NCI-H2107 treated with DMSO at 0.1 percent for 48 hours (cell line): ENCODE results near the gene SMIM1.

Experiments
- DNase-seq: peaks from one replicate; lab custom pipeline; 2025; ENCODE audit not compliant: unreplicated experiment; lab: John Stamatoyannopoulos, UW

SMIM1 gene

DNA sequence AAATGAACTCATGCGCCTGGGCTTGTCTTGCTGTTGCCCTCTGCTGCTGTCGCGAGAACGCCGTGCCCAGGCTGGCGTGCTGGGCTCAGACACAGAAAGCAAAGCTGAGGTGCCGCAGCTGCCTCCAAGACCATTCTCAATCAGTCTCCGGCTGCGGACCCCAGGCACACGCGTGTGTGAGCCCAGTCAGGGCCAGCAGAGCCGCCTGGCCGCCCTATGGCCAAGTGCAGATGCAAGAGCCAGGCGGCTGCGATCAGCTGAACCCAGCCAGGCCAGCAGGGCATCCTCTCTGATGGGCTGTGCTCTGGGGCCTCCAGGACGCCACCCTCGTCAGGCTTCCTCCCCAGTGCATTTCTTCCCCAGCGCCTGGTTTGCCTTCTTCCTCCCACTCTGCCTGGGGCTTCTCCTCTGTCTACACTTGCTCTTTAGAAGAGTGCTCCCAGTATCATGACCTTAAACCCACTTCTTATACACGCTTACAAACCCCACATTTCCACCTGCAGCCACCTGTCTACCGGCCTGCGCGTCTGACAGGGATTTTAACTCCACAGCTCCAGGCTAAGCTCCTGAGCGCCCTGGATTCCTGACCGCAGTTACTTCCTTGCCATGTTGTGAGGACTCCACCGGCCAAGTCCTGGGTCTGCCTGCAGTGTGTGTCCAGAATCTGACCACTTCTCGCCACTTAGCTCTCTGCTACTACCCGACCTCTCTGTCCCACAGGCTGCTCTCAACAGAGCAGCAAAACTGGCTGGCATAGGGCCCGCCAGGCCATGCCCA is 45.5 kb downstream of the SMIM1 start:
- no peak for DNase-seq

DNA sequence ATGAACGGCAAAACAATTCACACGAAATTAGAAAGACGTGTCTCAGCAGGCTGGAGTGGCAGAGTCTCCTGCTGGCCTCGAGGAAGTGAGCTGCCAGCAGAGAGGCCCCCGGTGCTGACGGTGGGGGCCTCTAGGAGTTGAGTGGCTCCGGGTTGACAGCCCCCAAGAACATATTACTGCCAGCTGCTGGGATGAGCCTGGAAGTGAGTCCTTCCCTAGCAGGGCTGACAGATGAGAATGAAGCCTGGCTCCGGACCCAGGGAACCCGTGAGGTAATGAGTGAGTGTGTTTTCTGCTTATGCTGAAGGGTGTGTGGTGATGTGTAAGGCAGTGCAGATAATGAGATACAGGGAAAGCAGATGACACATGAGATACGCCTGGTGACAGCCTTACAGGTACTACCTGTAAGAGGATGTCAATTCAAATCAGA is 47.2 kb downstream of the SMIM1 start:
- DNase-seq, result no peak

DNA sequence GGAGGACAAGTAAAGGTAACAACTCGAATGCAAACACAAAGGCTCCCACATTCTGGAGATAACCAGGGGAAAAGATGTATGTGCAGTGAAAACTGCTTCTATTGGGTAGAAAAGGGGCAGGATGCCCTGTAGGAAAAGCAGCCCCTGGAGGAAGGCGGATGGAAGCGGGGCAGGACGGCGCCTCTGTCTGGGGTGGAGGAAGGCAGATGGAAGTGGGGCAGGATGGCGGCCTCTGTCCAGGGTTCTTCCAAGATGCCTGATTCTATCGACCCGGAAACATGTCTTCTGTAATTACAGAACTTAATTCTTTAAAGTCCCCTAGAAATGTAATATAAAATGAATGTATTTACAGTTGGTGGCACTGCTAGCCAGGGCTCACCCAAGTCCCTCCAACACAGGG is 47.8 kb downstream of the SMIM1 start:
- DNase-seq, result no peak

DNA sequence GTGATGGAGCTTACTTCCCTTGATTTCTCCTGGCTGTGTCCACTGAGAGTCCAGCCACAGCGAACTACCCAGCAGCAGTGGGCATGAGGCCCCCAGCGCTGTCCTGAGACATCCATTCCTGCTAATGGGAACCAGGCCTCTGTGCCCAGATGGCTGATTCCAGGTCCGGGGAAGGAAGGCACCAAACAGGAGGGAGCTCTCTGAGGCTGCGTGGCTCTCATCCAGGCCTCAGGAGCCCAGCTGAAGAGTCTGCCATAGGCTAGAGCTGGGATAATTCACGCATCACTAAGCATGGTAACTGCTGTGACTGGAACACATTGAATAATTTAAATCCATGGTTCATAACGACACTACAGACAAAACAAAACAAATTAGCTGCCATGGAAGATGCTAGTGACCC is 48.5 kb downstream of the SMIM1 start:
- DNase-seq, result peak; percentile 1

DNA sequence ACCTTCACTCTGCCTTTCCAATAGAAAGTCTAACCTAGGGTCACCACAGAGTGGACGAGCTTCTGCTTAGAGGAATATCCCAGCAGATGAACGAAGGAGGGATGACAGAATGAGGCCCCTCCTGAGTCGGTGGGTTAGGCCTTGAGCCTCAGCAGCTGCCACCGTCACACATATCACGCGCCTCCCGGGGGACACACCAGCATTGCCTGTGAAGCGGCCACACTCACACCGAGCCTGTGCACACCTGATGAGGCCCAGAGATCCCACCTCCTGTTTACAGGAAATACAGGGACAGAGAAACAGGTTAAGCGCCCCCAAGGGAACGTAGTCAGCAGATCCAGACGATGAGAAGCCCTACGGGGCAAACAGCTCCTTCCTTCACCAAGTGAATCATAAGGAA is 48.9 kb downstream of the SMIM1 start:
- DNase-seq, result no peak

DNA sequence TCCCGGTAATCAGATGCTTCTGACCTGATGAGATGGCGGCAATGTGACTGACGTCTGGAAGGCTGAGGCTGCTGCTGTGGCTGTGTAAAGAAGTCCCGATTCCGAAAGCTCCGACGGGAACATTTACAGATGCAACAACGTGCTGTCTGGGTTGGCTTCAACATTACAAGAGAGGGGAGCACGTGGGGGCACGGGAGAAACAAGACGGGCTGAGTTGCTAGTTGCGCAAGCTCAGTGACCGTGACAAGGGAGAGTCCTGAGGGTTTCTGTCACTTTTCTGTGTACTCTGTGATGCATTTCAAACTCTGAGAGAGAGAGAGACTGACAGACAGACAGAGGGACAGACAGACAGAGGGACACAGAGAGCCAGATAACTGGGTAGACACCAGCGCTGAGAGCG is 49.4 kb downstream of the SMIM1 start:
- no peak for DNase-seq

DNA sequence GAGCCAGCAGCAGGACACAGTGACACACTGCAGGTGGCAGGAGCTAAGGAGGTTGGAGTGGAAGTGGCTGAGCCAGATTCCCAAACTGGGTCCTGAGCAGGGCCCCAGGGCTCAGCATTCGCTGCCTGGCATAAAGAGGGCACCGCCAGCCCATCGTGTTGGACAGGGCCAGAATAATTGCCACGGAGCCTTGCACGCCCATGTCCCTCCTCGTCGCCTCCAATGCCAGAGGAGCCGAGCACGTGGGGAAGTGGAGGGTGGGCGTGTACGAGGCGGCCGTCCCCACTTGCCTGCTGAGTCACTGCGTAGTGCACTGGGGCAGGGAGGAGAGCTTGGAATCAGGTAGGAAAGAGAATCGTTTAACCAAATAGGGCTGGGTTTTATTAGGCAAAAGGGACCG is 49.9 kb downstream of the SMIM1 start:
- no peak for DNase-seq

DNA sequence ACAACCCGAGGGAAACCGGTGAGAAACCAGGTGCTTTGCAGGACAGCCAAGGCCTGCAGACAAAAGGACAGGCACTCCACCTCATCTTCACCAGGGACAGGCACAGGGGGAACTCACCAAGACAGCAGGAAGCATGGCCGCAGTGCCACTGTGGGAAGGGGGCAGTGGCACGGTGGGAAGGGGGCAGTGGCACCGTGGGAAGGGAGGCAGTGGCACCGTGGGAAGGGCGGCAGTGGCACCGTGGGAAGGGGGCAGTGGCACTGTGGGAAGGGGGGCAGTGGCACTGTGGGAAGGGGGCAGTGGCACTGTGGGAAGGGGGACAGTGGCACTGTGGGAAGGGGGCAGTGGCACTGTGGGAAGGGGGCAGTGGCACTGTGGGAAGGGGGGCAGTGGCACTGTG is 52.1 kb downstream of the SMIM1 start:
- no peak for DNase-seq

DNA sequence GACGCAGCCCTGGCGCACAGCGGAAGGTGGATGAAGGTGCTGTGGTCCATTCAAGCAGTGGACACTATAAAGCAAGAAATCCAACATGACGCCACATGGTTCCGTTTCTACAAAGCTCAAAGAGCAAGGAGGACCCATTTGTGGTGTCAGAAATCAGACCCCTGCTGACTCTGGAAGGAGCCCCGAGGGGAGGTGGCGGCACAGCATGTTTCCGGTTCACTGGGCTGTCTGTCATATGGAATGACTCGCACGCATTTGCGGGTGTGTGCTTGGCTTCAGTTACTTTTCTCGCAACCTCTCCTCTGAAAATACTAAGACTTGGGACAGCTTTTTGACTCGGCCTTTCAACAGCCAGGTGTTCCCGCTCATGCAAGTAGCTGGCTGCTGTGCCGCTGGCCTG is 52.8 kb downstream of the SMIM1 start:
- DNase-seq, result no peak
